Activated CD4-positive, alpha-beta memory T cell treated with anti-CD3 and anti-CD28 coated beads, Interleukin-2, amount 10 ng/mL, durations not matched to agents 7 days and 5 days (primary cell): ENCODE measurements around the gene GAPDHS. TPM values are rescaled to one million over a fixed set of nuclear protein-coding genes. Genes with fewer than 3 reads are reported as not detected.

Experiments used
- CTCF ChIA-PET: fragments of 350-600 bp; sonication (Branson Sonifier 250); formaldehyde crosslinking; loops from one replicate; lab custom pipeline; 2021; ENCODE audit warnings: antibody characterized with exemption, inconsistent platforms; lab: Charles Lee
- POLR2A ChIA-PET: fragments of 350-600 bp; sonication (Branson Sonifier 250); formaldehyde crosslinking; loops from one replicate; lab custom pipeline; 2021; ENCODE audit warnings: antibody characterized with exemption; lab: Charles Lee
- DNase-seq: peaks from one replicate; pipeline ENCODE4 v3.0.0-alpha.2; 2020
- H3K27ac Mint-ChIP-seq: one replicate; pipeline ENCODE4 v1.8.0; 2021; ENCODE audit warnings: mild to moderate bottlenecking, mixed read lengths
- H3K27me3 Mint-ChIP-seq: one replicate; pipeline ENCODE4 v1.8.0; 2021; ENCODE audit warnings: mixed read lengths
- H3K36me3 Mint-ChIP-seq: one replicate; pipeline ENCODE4 v1.8.0; 2021; ENCODE audit warnings: low read depth, mixed read lengths
- H3K4me1 Mint-ChIP-seq: one replicate; pipeline ENCODE4 v1.8.0; 2021; ENCODE audit warnings: mixed read lengths
- H3K4me3 Mint-ChIP-seq: one replicate; pipeline ENCODE4 v1.8.0; 2021; ENCODE audit warnings: mild to moderate bottlenecking, mixed read lengths
- H3K9me3 Mint-ChIP-seq: one replicate; pipeline ENCODE4 v1.8.0; 2021; ENCODE audit warnings: mixed read lengths
- total RNA-seq, 2 experiments: library from RNA; stranded (reverse); gene quantifications; one replicate each; pipeline ENCODE4 v1.2.3, GENCODE V29; 2021

GAPDHS gene
- total RNA-seq, result not detected

GRCh38 chr19:35533201-35533821 lies at the start of gene GAPDHS:
GAPDHS (plus strand) TSS chr19:35533456; CDS start chr19:35533528, 72 bp downstream.
- H3K9me3 Mint-ChIP-seq, result no peaks in the 10 kb centered on the region
- peaks cover 12% of the 10 kb centered on the region for H3K4me1 Mint-ChIP-seq
- no peaks in the 10 kb centered on the region for H3K36me3 Mint-ChIP-seq
- H3K4me3 Mint-ChIP-seq, result peak within 1 kb of the TSS; percentile 42
- no peak within 1 kb of the TSS for H3K27ac Mint-ChIP-seq
- no peak for DNase-seq
- ChIA-PET POLR2A (no interaction called here), CTCF (no interaction called here)
- peaks cover 36% of the 10 kb centered on the region for H3K27me3 Mint-ChIP-seq

GRCh38 chr19:35484252-35485036 lies 48.8 kb upstream of the GAPDHS start:
- H3K36me3 Mint-ChIP-seq, result no peaks in the 10 kb centered on the region
- H3K27ac Mint-ChIP-seq, result no peak overlapping the region
- ChIA-PET POLR2A (no interaction called here), CTCF (interaction anchor here (1.4 kb wide), 1 partner anchor 11 kb away, joined by 6 read pairs; no protein-coding TSS in a partner anchor)
- peaks cover 13% of the 10 kb centered on the region for H3K4me1 Mint-ChIP-seq
- H3K4me3 Mint-ChIP-seq, result no peak overlapping the region
- H3K27me3 Mint-ChIP-seq, result peaks cover 34% of the 10 kb centered on the region
- no peaks in the 10 kb centered on the region for H3K9me3 Mint-ChIP-seq
- DNase-seq, result no peak

GRCh38 chr19:35486268-35486708 lies 47.0 kb upstream of the GAPDHS start:
- no peaks in the 10 kb centered on the region for H3K9me3 Mint-ChIP-seq
- H3K27ac Mint-ChIP-seq, result no peak overlapping the region
- no peak overlapping the region for H3K4me3 Mint-ChIP-seq
- H3K36me3 Mint-ChIP-seq, result no peaks in the 10 kb centered on the region
- peaks cover 36% of the 10 kb centered on the region for H3K27me3 Mint-ChIP-seq
- DNase-seq, result no peak
- H3K4me1 Mint-ChIP-seq, result peaks cover 13% of the 10 kb centered on the region
- POLR2A ChIA-PET, result interaction anchor here (1.4 kb wide), 1 partner anchor 23 kb away, joined by 4 read pairs; no protein-coding TSS in a partner anchor
- CTCF ChIA-PET, result interaction anchor here (0.9 to 1.8 kb wide), 3 partner anchors 9 to 23 kb away, joined by 3 to 10 read pairs (median 3); no protein-coding TSS in a partner anchor

GRCh38 chr19:35487656-35488182 lies 45.5 kb upstream of the GAPDHS start:
- CTCF ChIA-PET, result interaction anchor here (0.6 kb wide), 1 partner anchor 326 kb away, joined by 3 read pairs; no protein-coding TSS in a partner anchor
- POLR2A ChIA-PET, result interaction anchor here (1.4 kb wide), 1 partner anchor 25 kb away, joined by 4 read pairs; no protein-coding TSS in a partner anchor
- Mint-ChIP-seq H3K4me3 (no peak overlapping the region), H3K4me1 (peaks cover 11% of the 10 kb centered on the region), H3K27me3 (peaks cover 37% of the 10 kb centered on the region), H3K36me3 (no peaks in the 10 kb centered on the region), H3K27ac (no peak overlapping the region), H3K9me3 (no peaks in the 10 kb centered on the region)
- no peak for DNase-seq

GRCh38 chr19:35488677-35489076 lies 44.6 kb upstream of the GAPDHS start:
- H3K4me1 Mint-ChIP-seq, result peaks cover 6% of the 10 kb centered on the region
- no peak for DNase-seq
- no peaks in the 10 kb centered on the region for H3K9me3 Mint-ChIP-seq
- peaks cover 43% of the 10 kb centered on the region for H3K27me3 Mint-ChIP-seq
- no peak overlapping the region for H3K27ac Mint-ChIP-seq
- H3K36me3 Mint-ChIP-seq, result no peaks in the 10 kb centered on the region
- no peak overlapping the region for H3K4me3 Mint-ChIP-seq
- ChIA-PET CTCF (no interaction called here), POLR2A (no interaction called here)

GRCh38 chr19:35490364-35490763 lies 42.9 kb upstream of the GAPDHS start, which contains the start of gene KRTDAP:
KRTDAP (minus strand) TSS chr19:35490464; CDS start chr19:35490442, 22 bp downstream.
- H3K27me3 Mint-ChIP-seq, result peaks cover 47% of the 10 kb centered on the region
- H3K36me3 Mint-ChIP-seq, result no peaks in the 10 kb centered on the region
- H3K27ac Mint-ChIP-seq, result no peak within 1 kb of the TSS
- POLR2A ChIA-PET, result no interaction called here
- no peak for DNase-seq
- CTCF ChIA-PET, result interaction anchor here (0.7 to 1.6 kb wide), 2 partner anchors 137 to 1476 kb away, joined by 3 to 7 read pairs; no protein-coding TSS in a partner anchor
- H3K4me1 Mint-ChIP-seq, result peaks cover 1% of the 10 kb centered on the region
- no peak within 1 kb of the TSS for H3K4me3 Mint-ChIP-seq
- H3K9me3 Mint-ChIP-seq, result no peaks in the 10 kb centered on the region

GRCh38 chr19:35491836-35492360 lies 41.4 kb upstream of the GAPDHS start:
- Mint-ChIP-seq H3K4me1 (peaks cover 1% of the 10 kb centered on the region), H3K4me3 (no peak overlapping the region), H3K27ac (no peak overlapping the region), H3K9me3 (no peaks in the 10 kb centered on the region), H3K27me3 (peaks cover 36% of the 10 kb centered on the region), H3K36me3 (no peaks in the 10 kb centered on the region)
- POLR2A ChIA-PET, result interaction anchor here (0.6 kb wide), 1 partner anchor 56 kb away, joined by 3 read pairs; no protein-coding TSS in a partner anchor
- CTCF ChIA-PET, result interaction anchor here (1.6 kb wide), 1 partner anchor 139 kb away, joined by 7 read pairs; no protein-coding TSS in a partner anchor
- no peak for DNase-seq

- Mint-ChIP-seq H3K9me3 (no peaks in the 10 kb centered on the region), H3K36me3 (no peaks in the 10 kb centered on the region), H3K27ac (no peak overlapping the region), H3K4me1 (peaks cover 1% of the 10 kb centered on the region), H3K4me3 (no peak overlapping the region), H3K27me3 (peaks cover 33% of the 10 kb centered on the region)
- no peak for DNase-seq
- ChIA-PET POLR2A (interaction anchor here (1.0 kb wide), 1 partner anchor 13 kb away, joined by 3 read pairs; no protein-coding TSS in a partner anchor), CTCF (interaction anchor here (1.1 kb wide), 1 partner anchor 141 kb away, joined by 4 read pairs; no protein-coding TSS in a partner anchor)
These were observed 39.3 kb upstream of the GAPDHS start for GRCh38 chr19:35493971-35494370.

- H3K4me1 Mint-ChIP-seq, result peaks cover 1% of the 10 kb centered on the region
- CTCF ChIA-PET, result interaction anchor here (0.6 to 1.9 kb wide), 29 partner anchors 8 to 444 kb away, joined by 3 to 25 read pairs (median 4); partner anchors contain the start of genes FFAR1, FFAR3 and FXYD5
- no peak overlapping the region for H3K4me3 Mint-ChIP-seq
- peaks cover 29% of the 10 kb centered on the region for H3K27me3 Mint-ChIP-seq
- peak; percentile 67 for DNase-seq
- POLR2A ChIA-PET, result interaction anchor here (0.8 kb wide), 2 partner anchors 15 to 142 kb away, joined by 3 read pairs; no protein-coding TSS in a partner anchor
- H3K27ac Mint-ChIP-seq, result no peak overlapping the region
- no peaks in the 10 kb centered on the region for H3K36me3 Mint-ChIP-seq
- no peaks in the 10 kb centered on the region for H3K9me3 Mint-ChIP-seq
These were observed 37.9 kb upstream of the GAPDHS start for GRCh38 chr19:35495107-35496064.

DNA sequence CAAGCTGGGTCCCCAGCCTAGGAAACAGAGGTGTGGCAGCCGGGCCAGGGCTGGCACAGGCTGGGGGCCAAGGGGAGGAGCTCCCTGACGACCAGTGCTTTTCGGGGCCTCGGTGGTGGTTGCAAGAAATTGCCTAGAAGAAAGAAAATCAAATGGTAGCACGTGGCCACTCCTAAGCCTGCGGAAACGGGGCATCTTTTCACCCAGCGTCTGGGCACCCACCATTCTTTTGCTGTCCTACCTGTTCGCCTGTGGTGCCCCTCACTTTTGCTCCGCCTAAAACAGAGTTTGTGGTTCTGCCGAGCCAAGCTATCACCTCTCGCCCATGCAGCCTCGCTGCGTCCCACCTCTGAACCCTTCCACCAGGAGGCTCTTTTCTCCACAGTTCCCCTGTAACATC lies 35.9 kb upstream of the GAPDHS start:
- peaks cover 20% of the 10 kb centered on the region for H3K27me3 Mint-ChIP-seq
- no peaks in the 10 kb centered on the region for H3K36me3 Mint-ChIP-seq
- DNase-seq, result no peak
- H3K9me3 Mint-ChIP-seq, result no peaks in the 10 kb centered on the region
- H3K4me1 Mint-ChIP-seq, result peaks cover 5% of the 10 kb centered on the region
- no peak overlapping the region for H3K4me3 Mint-ChIP-seq
- CTCF ChIA-PET, result interaction anchor here (0.9 to 1.4 kb wide), 3 partner anchors 12 to 144 kb away, joined by 3 to 10 read pairs (median 3); no protein-coding TSS in a partner anchor
- no peak overlapping the region for H3K27ac Mint-ChIP-seq
- POLR2A ChIA-PET, result no interaction called here

DNA sequence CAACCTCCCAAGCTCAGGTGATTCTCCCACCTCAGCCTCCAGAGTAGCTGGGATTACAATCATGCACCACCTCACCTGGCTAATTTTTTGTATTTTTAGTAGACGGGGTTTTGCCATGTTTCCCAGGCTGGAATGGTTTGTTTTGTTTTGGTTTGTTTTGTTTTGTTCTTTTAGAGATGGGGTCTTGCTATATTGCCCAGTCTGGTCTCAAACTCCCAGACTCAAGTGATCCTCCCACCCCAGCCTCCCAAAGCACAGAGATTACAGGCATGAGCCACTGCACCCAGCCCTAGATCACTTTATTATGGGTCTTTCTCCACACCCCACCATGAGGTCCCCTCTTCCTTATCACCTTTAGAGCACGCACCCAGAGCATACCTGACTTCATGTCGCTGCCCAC lies 35.0 kb upstream of the GAPDHS start:
- CTCF ChIA-PET, result interaction anchor here (1.4 kb wide), 1 partner anchor 145 kb away, joined by 10 read pairs; no protein-coding TSS in a partner anchor

More for the DNA sequence above, 35.0 kb upstream of the GAPDHS start:
- Mint-ChIP-seq H3K9me3 (no peaks in the 10 kb centered on the region), H3K36me3 (no peaks in the 10 kb centered on the region), H3K27me3 (peaks cover 14% of the 10 kb centered on the region), H3K27ac (no peak overlapping the region), H3K4me1 (peaks cover 5% of the 10 kb centered on the region), H3K4me3 (no peak overlapping the region)
- POLR2A ChIA-PET, result no interaction called here
- DNase-seq, result no peak
